B cell (primary cell): ENCODE measurements around the gene DNAH11. TPM values are rescaled to one million over a fixed set of nuclear protein-coding genes. Genes with fewer than 3 reads are reported as not detected.

Experiments
- ATAC-seq: fragments of 200-7000 bp; cut with Tn5 transposase; one replicate; pipeline ENCODE4 v1.10.0; 2021; ENCODE audit warnings: low read depth, mild to moderate bottlenecking, moderate number of reproducible peaks, moderate library complexity
- CTCF ChIA-PET: fragments of 350-600 bp; sonication (Branson Sonifier 250); formaldehyde crosslinking; loops from one replicate; lab custom pipeline; 2021; ENCODE audit warnings: antibody characterized with exemption, inconsistent platforms; lab: Charles Lee
- POLR2A ChIA-PET: fragments of 350-600 bp; sonication (Branson Sonifier 250); formaldehyde crosslinking; loops from one replicate; lab custom pipeline; 2021; ENCODE audit warnings: antibody characterized with exemption; lab: Charles Lee
- DNase-seq: peaks from one replicate; pipeline ENCODE4 v3.0.0; 2013
- H2AFZ ChIP-seq: 2 replicates; pipeline ENCODE4 v1.6.1; 2012; ENCODE audit warnings: mild to moderate bottlenecking, low read depth, low read length; ENCODE audit not compliant: insufficient read depth, poor library complexity, severe bottlenecking
- H3K27ac ChIP-seq, 2 donors: 1 replicate in 1 of 2; 2 replicates in 1 of 2; pipeline ENCODE4 v1.5.1; 2012 to 2013; ENCODE audit warnings: low read length in 2 of 2, mild to moderate bottlenecking in 2 of 2, moderate library complexity in 1 of 2
- H3K27me3 ChIP-seq, 4 experiments: fragments of 200-600 bp in 1 of 4; sonication (generic) in 1 of 4; replicated peaks in 1 of 4; 1 replicate in 2 of 4; 2 replicates in 2 of 4; pipeline versions ENCODE4 v1.6.1 to v1.7.0; 2013 to 2016; ENCODE audit warnings: low read length in 3 of 4, mild to moderate bottlenecking in 2 of 4, mixed read lengths in 1 of 4, moderate library complexity in 1 of 4; ENCODE audit not compliant: insufficient read depth in 4 of 4, control insufficient read depth in 3 of 4; ENCODE audit errors: control extremely low read depth in 1 of 4
- H3K36me3 ChIP-seq, 2 experiments: replicated peaks in 1 of 2; 1 replicate in 1 of 2; 2 replicates in 1 of 2; pipeline versions ENCODE4 v1.6.1 to v1.7.1; 2013; ENCODE audit warnings: low read length in 1 of 2; ENCODE audit not compliant: insufficient read depth in 2 of 2, control insufficient read depth in 1 of 2; ENCODE audit errors: control extremely low read depth in 1 of 2, extremely low read depth in 1 of 2
- H3K4me1 ChIP-seq, 2 donors: fragments of 200-600 bp in 1 of 2; sonication (generic) in 1 of 2; 1 replicate in 1 of 2; 2 replicates in 1 of 2; pipeline versions ENCODE4 v1.5.1 to v1.6.1; 2013 to 2017; ENCODE audit warnings: low read length in 2 of 2; ENCODE audit not compliant: control insufficient read depth in 2 of 2, insufficient read depth in 2 of 2
- H3K4me2 ChIP-seq: replicated peaks from 2 replicates; pipeline ENCODE3; 2012; ENCODE audit warnings: mild to moderate bottlenecking, low read depth, low read length; ENCODE audit not compliant: poor library complexity, severe bottlenecking
- H3K4me3 ChIP-seq, 5 experiments: fragments of 200-600 bp in 1 of 5; sonication (generic) in 1 of 5; 1 replicate in 3 of 5; 2 replicates in 2 of 5; pipeline versions ENCODE4 v1.5.1 to v1.7.0; 2011 to 2016; ENCODE audit warnings: low read length in 4 of 5, mild to moderate bottlenecking in 4 of 5, low read depth in 2 of 5, control low read depth in 1 of 5, moderate library complexity in 1 of 5; ENCODE audit not compliant: insufficient read depth in 1 of 5; ENCODE audit errors: control extremely low read depth in 1 of 5, extremely low read depth in 1 of 5
- H3K79me2 ChIP-seq: fragments of 200-600 bp; sonication (generic); one replicate; pipeline ENCODE4 v1.6.0; 2016; ENCODE audit warnings: low read length; ENCODE audit not compliant: control insufficient read depth, insufficient read depth
- H3K9ac ChIP-seq: fragments of 200-600 bp; sonication (generic); 2 replicates; pipeline ENCODE4 v1.6.1; 2017; ENCODE audit warnings: mild to moderate bottlenecking, low read length, moderate library complexity
- H3K9me3 ChIP-seq, 3 donors: one replicate each; pipeline versions ENCODE4 v1.6.1 to v1.7.1; 2013; ENCODE audit warnings: low read length in 2 of 3; ENCODE audit not compliant: control insufficient read depth in 2 of 3, insufficient read depth in 1 of 3; ENCODE audit errors: control extremely low read depth in 1 of 3
- H4K20me1 ChIP-seq: 2 replicates; pipeline ENCODE4 v1.6.0; 2012; ENCODE audit warnings: mild to moderate bottlenecking, low read length; ENCODE audit not compliant: insufficient read depth, control insufficient read depth, poor library complexity, severe bottlenecking
- H3K27ac Mint-ChIP-seq: one replicate; pipeline ENCODE4 v1.8.0; 2021; ENCODE audit warnings: mixed read lengths
- H3K27me3 Mint-ChIP-seq: one replicate; pipeline ENCODE4 v1.8.0; 2021; ENCODE audit warnings: mixed read lengths
- H3K4me1 Mint-ChIP-seq: one replicate; pipeline ENCODE4 v1.8.0; 2021; ENCODE audit warnings: mixed read lengths
- H3K4me3 Mint-ChIP-seq: one replicate; pipeline ENCODE4 v1.8.0; 2021; ENCODE audit warnings: mixed read lengths
- H3K9me3 Mint-ChIP-seq: one replicate; pipeline ENCODE4 v1.8.0; 2022; ENCODE audit warnings: mixed read lengths; ENCODE audit not compliant: insufficient read depth
- EZH2 ChIP-seq: IDR thresholded peaks from 2 replicates; pipeline ENCODE4 v1.6.1; 2012; ENCODE audit warnings: borderline replicate concordance, low read depth, mild to moderate bottlenecking, moderate library complexity, low read length; ENCODE audit not compliant: insufficient read depth, poor library complexity, severe bottlenecking
- WGBS: methylation state at CpG from one replicate; pipeline ENCODE4 v1.1.5; 2013; ENCODE audit warnings: missing lambda C conversion rate; ENCODE audit not compliant: insufficient coverage; 5-methylcytosine and 5-hydroxymethylcytosine counted together
- intact Hi-C: fragments of 100-400 bp; cut with micrococcal nuclease; formaldehyde crosslinking; loops from one replicate; pipeline ENCODE4 v1.10.0; 2022
- polyA plus RNA-seq: library from polyadenylated mRNA; depleted of rRNA; stranded (reverse); fragments of >200 nt; gene quantifications from 2 replicates; pipeline ENCODE4 v1.2.3, GENCODE V29; 2012
- total RNA-seq, 2 donors: library from RNA; stranded (reverse); fragments of 120-200 nt in 1 of 2; gene quantifications; 1 replicate in 1 of 2; 2 replicates in 1 of 2; pipeline versions ENCODE4 v1.2.3 to v1.2.4, GENCODE V29; 2013 to 2022
- TF ChIP-seq, protein P1 (sequence below): fragments of 200-600 bp; IDR thresholded peaks from one replicate; pipeline ENCODE4 v1.8.0; 2022; ENCODE audit warnings: antibody characterized with exemption, mild to moderate bottlenecking

Gene DNAH11
- total and polyA plus RNA-seq, 2 donors (not counting 1 experiment from before 2014, with no cell fraction given), result not detected

DNA sequence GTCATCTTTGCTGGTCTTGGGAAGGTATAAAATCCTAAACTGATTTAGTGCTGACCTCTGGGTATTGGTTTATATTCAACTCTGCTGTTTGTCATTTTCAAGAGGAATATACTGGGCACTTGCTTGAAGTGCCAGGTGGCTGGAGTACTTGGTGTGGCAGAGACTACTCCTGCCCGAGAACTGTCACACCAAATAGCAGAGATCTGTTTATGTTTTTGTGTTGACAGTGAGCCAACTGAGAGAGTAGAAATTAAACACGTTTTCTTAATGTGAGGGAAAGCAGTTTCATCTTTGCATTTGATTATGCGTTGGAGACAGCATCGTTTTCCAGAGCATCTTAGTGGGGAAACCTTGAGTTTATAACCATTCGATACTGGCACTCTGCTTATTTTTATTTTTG is 228.4 kb downstream of the DNAH11 start:
- Histone ChIP-seq H3K27ac (no peak overlapping the region), H3K79me2 (no peaks in the 10 kb centered on the region), H3K9me3 (no peaks in the 10 kb centered on the region), H3K4me3 (no peak overlapping the region), H4K20me1 (no peaks in the 10 kb centered on the region), H3K27me3 (no peaks in the 10 kb centered on the region), H3K4me1 (no peaks in the 10 kb centered on the region), H3K36me3 (no peaks in the 10 kb centered on the region), H3K9ac (no peak overlapping the region), H2AFZ (no peak overlapping the region), H3K4me2 (no peak overlapping the region)
- Mint-ChIP-seq H3K27me3 (peaks cover 30% of the 10 kb centered on the region), H3K4me3 (no peak overlapping the region), H3K27ac (no peak overlapping the region), H3K4me1 (no peaks in the 10 kb centered on the region), H3K9me3 (no peaks in the 10 kb centered on the region)
- no peak for TF ChIP-seq EZH2
- TF ChIP-seq, protein P1, sequence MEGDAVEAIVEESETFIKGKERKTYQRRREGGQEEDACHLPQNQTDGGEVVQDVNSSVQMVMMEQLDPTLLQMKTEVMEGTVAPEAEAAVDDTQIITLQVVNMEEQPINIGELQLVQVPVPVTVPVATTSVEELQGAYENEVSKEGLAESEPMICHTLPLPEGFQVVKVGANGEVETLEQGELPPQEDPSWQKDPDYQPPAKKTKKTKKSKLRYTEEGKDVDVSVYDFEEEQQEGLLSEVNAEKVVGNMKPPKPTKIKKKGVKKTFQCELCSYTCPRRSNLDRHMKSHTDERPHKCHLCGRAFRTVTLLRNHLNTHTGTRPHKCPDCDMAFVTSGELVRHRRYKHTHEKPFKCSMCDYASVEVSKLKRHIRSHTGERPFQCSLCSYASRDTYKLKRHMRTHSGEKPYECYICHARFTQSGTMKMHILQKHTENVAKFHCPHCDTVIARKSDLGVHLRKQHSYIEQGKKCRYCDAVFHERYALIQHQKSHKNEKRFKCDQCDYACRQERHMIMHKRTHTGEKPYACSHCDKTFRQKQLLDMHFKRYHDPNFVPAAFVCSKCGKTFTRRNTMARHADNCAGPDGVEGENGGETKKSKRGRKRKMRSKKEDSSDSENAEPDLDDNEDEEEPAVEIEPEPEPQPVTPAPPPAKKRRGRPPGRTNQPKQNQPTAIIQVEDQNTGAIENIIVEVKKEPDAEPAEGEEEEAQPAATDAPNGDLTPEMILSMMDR, result no peak
- ChIA-PET CTCF (no interaction called here), POLR2A (no interaction called here)
- 84% methylated on average over 4 of the region's 5 CpGs for WGBS
- intact Hi-C loops, result no loop called here
- DNase-seq (no peak), ATAC-seq (no peak)

- no peak for DNase-seq
- no peaks in the 10 kb centered on the region for H4K20me1 ChIP-seq
- no peak overlapping the region for H3K4me3 ChIP-seq
- no peaks in the 10 kb centered on the region for H3K27me3 ChIP-seq
- ChIA-PET POLR2A (no interaction called here), CTCF (no interaction called here)
- no peaks in the 10 kb centered on the region for H3K9me3 Mint-ChIP-seq
- intact Hi-C loops, result no loop called here
- no peak for ATAC-seq
- H3K4me2 ChIP-seq, result no peak overlapping the region
- H3K27me3 Mint-ChIP-seq, result peaks cover 30% of the 10 kb centered on the region
- no peak overlapping the region for H3K27ac ChIP-seq
- H3K27ac Mint-ChIP-seq, result no peak overlapping the region
- H3K36me3 ChIP-seq, result no peaks in the 10 kb centered on the region
- no peak for TF ChIP-seq EZH2
- TF ChIP-seq, protein P1, result no peak
- H3K79me2 ChIP-seq, result no peaks in the 10 kb centered on the region
- H3K9ac ChIP-seq, result no peak overlapping the region
- H3K4me1 ChIP-seq, result no peaks in the 10 kb centered on the region
- WGBS, result 42% methylated on average over 2 of the region's 5 CpGs
- H2AFZ ChIP-seq, result no peak overlapping the region
- H3K4me1 Mint-ChIP-seq, result no peaks in the 10 kb centered on the region
- no peaks in the 10 kb centered on the region for H3K9me3 ChIP-seq
- no peak overlapping the region for H3K4me3 Mint-ChIP-seq
Observed at GRCh38 chr7:21771906-21772610, 229.2 kb downstream of the DNAH11 start.
